GM12873 (cell line): Measurements from ENCODE around the gene CFAP157.

Source experiments
- TF ChIP-seq, protein P1 (sequence below): IDR thresholded peaks from 2 replicates; pipeline ENCODE4 v1.5.1; 2012; ENCODE audit warnings: low read depth, mild to moderate bottlenecking, moderate library complexity, low read length, control low read depth; ENCODE audit not compliant: insufficient read depth; ENCODE audit errors: missing control alignments

The CFAP157 gene

GRCh38 chr9:127693697-127694096 lies 13.1 kb upstream of the CFAP157 start:
- TF ChIP-seq, protein P1, sequence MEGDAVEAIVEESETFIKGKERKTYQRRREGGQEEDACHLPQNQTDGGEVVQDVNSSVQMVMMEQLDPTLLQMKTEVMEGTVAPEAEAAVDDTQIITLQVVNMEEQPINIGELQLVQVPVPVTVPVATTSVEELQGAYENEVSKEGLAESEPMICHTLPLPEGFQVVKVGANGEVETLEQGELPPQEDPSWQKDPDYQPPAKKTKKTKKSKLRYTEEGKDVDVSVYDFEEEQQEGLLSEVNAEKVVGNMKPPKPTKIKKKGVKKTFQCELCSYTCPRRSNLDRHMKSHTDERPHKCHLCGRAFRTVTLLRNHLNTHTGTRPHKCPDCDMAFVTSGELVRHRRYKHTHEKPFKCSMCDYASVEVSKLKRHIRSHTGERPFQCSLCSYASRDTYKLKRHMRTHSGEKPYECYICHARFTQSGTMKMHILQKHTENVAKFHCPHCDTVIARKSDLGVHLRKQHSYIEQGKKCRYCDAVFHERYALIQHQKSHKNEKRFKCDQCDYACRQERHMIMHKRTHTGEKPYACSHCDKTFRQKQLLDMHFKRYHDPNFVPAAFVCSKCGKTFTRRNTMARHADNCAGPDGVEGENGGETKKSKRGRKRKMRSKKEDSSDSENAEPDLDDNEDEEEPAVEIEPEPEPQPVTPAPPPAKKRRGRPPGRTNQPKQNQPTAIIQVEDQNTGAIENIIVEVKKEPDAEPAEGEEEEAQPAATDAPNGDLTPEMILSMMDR, result no peak

- TF ChIP-seq, protein P1, result no peak
Observed at GRCh38 chr9:127694890-127695720, 11.7 kb upstream of the CFAP157 start.

DNA sequence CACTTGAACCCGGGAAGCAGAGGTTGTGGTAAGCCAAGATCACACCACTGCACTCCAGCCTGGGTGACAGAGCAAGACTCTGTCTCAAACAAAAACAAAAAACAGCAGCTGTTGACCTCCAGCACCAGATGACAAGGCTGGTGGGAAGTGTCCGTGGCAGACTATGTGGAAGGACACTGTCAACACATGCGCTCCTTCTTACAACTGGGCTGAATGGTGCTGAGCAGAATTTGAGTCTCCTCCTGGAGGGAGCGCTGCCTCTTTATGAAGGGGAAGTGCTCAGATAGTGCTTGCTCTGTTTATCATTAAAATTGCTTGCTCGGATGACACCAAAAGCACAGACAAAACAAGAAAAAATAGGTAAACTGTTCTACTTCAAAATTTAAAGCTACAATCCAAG lies 9.2 kb upstream of the CFAP157 start:
- TF ChIP-seq, protein P1, result no peak

DNA sequence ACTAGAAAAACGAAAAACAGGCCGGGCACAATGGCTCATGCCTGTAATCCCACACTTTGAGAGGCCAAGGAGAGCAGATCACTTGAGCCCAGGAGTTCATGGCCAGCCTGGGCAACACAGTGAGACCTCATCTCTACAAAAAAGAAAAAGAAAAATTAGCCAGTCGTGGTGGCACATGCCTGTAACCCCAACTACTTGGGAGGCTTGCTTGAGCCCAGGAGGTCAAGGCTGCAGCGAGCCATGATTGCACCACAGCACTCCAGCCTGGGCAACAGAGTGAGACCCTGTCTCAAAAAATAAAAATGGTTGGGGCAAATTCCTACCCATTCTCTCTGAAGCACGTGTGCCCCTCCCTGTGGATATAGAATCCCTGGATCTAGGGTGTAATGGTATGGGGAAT lies 8.4 kb upstream of the CFAP157 start:
- TF ChIP-seq, protein P1, result no peak

- TF ChIP-seq, protein P1, result peak; percentile 25
Observed at GRCh38 chr9:127698985-127699670, 7.7 kb upstream of the CFAP157 start.

DNA sequence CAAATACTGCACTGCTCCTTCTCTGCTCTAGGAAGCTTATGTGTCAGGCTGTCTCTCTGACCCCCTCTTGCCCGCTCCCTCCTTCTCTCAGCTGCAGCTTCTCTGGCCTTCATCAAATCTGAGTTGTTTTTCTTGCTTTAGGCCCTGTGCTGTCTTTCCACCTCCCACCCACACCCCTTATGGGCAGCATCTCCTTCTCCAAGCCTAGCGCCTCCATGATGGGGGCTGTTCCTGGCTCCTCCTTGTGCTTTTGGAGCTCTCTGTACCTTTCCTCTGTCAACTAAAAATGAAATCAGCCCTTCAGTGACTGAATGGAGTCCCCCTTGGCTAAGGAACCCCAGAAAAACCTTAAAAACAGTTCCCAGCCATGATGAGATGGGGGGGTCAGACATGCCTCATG lies 6.6 kb upstream of the CFAP157 start:
- TF ChIP-seq, protein P1, result no peak

DNA sequence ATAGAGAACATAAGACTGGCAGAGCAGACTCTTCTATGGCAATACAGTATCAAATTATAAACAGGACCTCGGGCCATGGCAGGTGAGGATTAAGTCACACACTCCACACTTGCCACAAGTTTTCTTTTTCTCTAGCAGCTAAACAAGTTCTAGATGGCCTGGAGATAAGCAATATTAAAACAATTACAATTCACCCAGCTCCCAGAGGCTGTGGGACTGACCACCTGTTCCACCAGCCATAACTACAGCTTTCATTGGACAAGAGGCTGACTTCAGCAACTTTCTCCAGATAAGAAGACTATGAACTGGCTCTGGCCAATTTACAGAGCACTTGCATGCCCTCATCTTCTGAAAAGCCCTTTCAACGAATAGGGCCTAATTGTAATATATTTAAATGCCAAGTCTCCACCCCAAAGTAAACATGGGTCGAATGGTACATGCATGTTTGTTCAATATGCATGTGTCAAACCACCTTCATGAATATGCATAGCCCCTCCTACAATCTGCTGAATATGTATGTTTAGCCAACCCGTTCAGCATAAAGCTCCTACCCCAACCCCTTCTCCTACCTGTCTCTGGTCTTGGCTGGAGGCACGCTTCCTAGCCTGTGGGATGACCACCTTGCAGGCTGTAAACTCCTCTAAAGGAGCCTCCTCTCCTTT lies 6.1 kb upstream of the CFAP157 start:
- TF ChIP-seq, protein P1, result no peak
